Fibroblast of peridontal ligament (primary cell): ENCODE data around the gene TMEM231.

Experiments
- DNase-seq: peaks from one replicate; pipeline ENCODE4 v3.0.0-alpha.2; 2010; ENCODE audit errors: extremely low read depth

TMEM231 gene

GRCh38 chr16:75555707-75556430 is at the start of gene TMEM231:
Gene TMEM231 (minus strand): TSS chr16:75556252. CDS start chr16:75556209, 43 bp downstream.
- peak; percentile 89 for DNase-seq

- no peak for DNase-seq
These were observed 47.2 kb upstream of the TMEM231 start for GRCh38 chr16:75603241-75603640.

GRCh38 chr16:75599452-75600277 is 43.6 kb upstream of the TMEM231 start:
- DNase-seq: no peak

GRCh38 chr16:75593825-75594820 is 38.1 kb upstream of the TMEM231 start:
- DNase-seq: peak; percentile 70

GRCh38 chr16:75593308-75593707 is 37.3 kb upstream of the TMEM231 start:
- no peak for DNase-seq

GRCh38 chr16:75591927-75592326 is 35.9 kb upstream of the TMEM231 start:
- DNase-seq: peak; percentile 34

- peak; percentile 87 for DNase-seq
These were observed 35.1 kb upstream of the TMEM231 start for GRCh38 chr16:75590920-75591843.

- no peak for DNase-seq
These were observed 33.3 kb upstream of the TMEM231 start for GRCh38 chr16:75589306-75589705.

GRCh38 chr16:75588716-75589115 is 32.7 kb upstream of the TMEM231 start:
- no peak for DNase-seq

- DNase-seq: no peak
These were observed 28.1 kb upstream of the TMEM231 start for GRCh38 chr16:75584108-75584507.

GRCh38 chr16:75579281-75579834 is 23.3 kb upstream of the TMEM231 start:
- peak; percentile 41 for DNase-seq

- DNase-seq: no peak
These were observed 22.7 kb upstream of the TMEM231 start for GRCh38 chr16:75578725-75579124.

- no peak for DNase-seq
These were observed 22.2 kb upstream of the TMEM231 start for GRCh38 chr16:75578212-75578611.

- no peak for DNase-seq
These were observed 20.3 kb upstream of the TMEM231 start for GRCh38 chr16:75576384-75576811.

- DNase-seq: no peak
These were observed 19.9 kb upstream of the TMEM231 start for GRCh38 chr16:75575958-75576357.

GRCh38 chr16:75573955-75574354 is 17.9 kb upstream of the TMEM231 start:
- no peak for DNase-seq

- no peak for DNase-seq
These were observed 17.0 kb upstream of the TMEM231 start for GRCh38 chr16:75572864-75573542.

GRCh38 chr16:75570396-75571065 is 14.5 kb upstream of the TMEM231 start:
- no peak for DNase-seq

- no peak for DNase-seq
These were observed 11.9 kb upstream of the TMEM231 start for GRCh38 chr16:75567911-75568310.
